ENCODE results near the gene EIF2S2. TPM values are rescaled to one million over a fixed set of nuclear protein-coding genes. Genes with fewer than 3 reads are reported as not detected.

EIF2S2 gene
- polyA plus RNA-seq, 3 donors, result 18.8 to 20.1 (median 18.9) TPM

- no peak overlapping the region for H3K27ac Mint-ChIP-seq
- no peak overlapping the region for H3K9ac ChIP-seq (ENCODE audit: insufficient read depth, low read length, poor library complexity, severe bottlenecking)
- H3K4me1 Mint-ChIP-seq, result peaks cover 13% of the 10 kb centered on the region
- H3K4me2 ChIP-seq (replicated peaks; ENCODE audit: extremely low read depth, low read length, poor library complexity, severe bottlenecking), result no peak overlapping the region
- no peaks in the 10 kb centered on the region for H3K36me3 Mint-ChIP-seq
- no peak overlapping the region for H3K4me3 Mint-ChIP-seq
- peaks cover 19% of the 10 kb centered on the region for H3K79me2 ChIP-seq (ENCODE audit: insufficient read depth, low read length)
- TF ChIP-seq, protein P1, sequence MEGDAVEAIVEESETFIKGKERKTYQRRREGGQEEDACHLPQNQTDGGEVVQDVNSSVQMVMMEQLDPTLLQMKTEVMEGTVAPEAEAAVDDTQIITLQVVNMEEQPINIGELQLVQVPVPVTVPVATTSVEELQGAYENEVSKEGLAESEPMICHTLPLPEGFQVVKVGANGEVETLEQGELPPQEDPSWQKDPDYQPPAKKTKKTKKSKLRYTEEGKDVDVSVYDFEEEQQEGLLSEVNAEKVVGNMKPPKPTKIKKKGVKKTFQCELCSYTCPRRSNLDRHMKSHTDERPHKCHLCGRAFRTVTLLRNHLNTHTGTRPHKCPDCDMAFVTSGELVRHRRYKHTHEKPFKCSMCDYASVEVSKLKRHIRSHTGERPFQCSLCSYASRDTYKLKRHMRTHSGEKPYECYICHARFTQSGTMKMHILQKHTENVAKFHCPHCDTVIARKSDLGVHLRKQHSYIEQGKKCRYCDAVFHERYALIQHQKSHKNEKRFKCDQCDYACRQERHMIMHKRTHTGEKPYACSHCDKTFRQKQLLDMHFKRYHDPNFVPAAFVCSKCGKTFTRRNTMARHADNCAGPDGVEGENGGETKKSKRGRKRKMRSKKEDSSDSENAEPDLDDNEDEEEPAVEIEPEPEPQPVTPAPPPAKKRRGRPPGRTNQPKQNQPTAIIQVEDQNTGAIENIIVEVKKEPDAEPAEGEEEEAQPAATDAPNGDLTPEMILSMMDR (IDR thresholded peaks at IDR 0.05), result no peak
- no peaks in the 10 kb centered on the region for H3K27me3 ChIP-seq (ENCODE audit: control insufficient read depth in 2 of 2, insufficient read depth in 2 of 2, low read length in 2 of 2)
- no peaks in the 10 kb centered on the region for H3K9me3 ChIP-seq (replicated peaks in 1 of 2; ENCODE audit: control insufficient read depth in 1 of 2, insufficient read depth in 1 of 2, low read length in 2 of 2)
- intact Hi-C loops (cut with micrococcal nuclease), result loop anchor here in 1 of 2 donors (10.0 kb wide), 1 partner anchor 120 kb away; the partner anchor contains the start of gene RALY
- H3K4me3 ChIP-seq (replicated peaks in 1 of 3; ENCODE audit: low read depth in 2 of 3, low read length in 3 of 3), result no peak overlapping the region
- no peak for DNase-seq
- peaks cover 0 to 5% (median 0%) of the 10 kb centered on the region in 3 donors for H3K27me3 Mint-ChIP-seq (ENCODE audit: low read depth in 3 of 3)
- H3K27ac ChIP-seq (ENCODE audit: low read depth in 1 of 2, low read length in 2 of 2), result no peak overlapping the region
- H3K36me3 ChIP-seq (replicated peaks in 1 of 2; ENCODE audit: control insufficient read depth in 1 of 2, insufficient read depth in 2 of 2, low read length in 2 of 2), result no peaks in the 10 kb centered on the region
- H3K4me1 ChIP-seq (ENCODE audit: control insufficient read depth in 1 of 2, insufficient read depth in 2 of 2, low read length in 2 of 2), result peaks cover 15 to 19% of the 10 kb centered on the region in 2 donors
- H2AFZ ChIP-seq (ENCODE audit: insufficient read depth, low read depth, low read length, poor library complexity, severe bottlenecking), result no peak overlapping the region
- H4K20me1 ChIP-seq (ENCODE audit: insufficient read depth, low read length), result peaks cover 17% of the 10 kb centered on the region
- no peaks in the 10 kb centered on the region for H3K9me3 Mint-ChIP-seq
Observed at GRCh38 chr20:34115232-34115631, 3.2 kb upstream of the EIF2S2 start.

DNA sequence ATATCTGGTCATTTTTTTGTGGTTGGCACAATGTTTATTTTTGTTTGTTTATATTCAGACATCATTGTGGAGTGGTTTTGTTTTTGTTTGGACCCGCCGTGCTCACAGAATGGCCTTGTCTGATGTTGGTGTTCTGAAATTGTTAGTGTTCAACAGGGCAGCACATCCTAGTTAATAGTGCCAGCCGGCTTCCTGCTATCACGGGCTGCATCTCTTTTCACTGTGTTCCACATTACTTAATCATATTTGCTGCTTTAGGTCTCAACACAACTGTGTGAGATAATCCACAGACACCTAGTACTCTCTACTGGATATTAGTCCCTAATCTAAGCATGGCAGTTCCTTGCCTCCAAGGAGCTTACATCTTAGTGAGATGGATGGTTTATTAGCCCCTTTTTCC, 2.8 kb upstream of the EIF2S2 start:
- H3K4me1 Mint-ChIP-seq, result peaks cover 16% of the 10 kb centered on the region
- no peak overlapping the region for H3K9ac ChIP-seq (ENCODE audit: insufficient read depth, low read length, poor library complexity, severe bottlenecking)
- no peak overlapping the region for H3K4me3 ChIP-seq (replicated peaks in 1 of 3; ENCODE audit: low read depth in 2 of 3, low read length in 3 of 3)
- TF ChIP-seq, protein P1 (IDR thresholded peaks at IDR 0.05), result no peak
- H3K9me3 ChIP-seq (replicated peaks in 1 of 2; ENCODE audit: control insufficient read depth in 1 of 2, insufficient read depth in 1 of 2, low read length in 2 of 2), result no peaks in the 10 kb centered on the region
- no peak for DNase-seq
- no peak overlapping the region for H3K4me2 ChIP-seq (replicated peaks; ENCODE audit: extremely low read depth, low read length, poor library complexity, severe bottlenecking)
- 93% methylated on average over 2 of the region's 4 CpGs for WGBS (ENCODE audit: insufficient coverage)
- peaks cover 0 to 5% (median 0%) of the 10 kb centered on the region in 3 donors for H3K27me3 Mint-ChIP-seq (ENCODE audit: low read depth in 3 of 3)
- H3K4me1 ChIP-seq (ENCODE audit: control insufficient read depth in 1 of 2, insufficient read depth in 2 of 2, low read length in 2 of 2), result peaks cover 19 to 23% of the 10 kb centered on the region in 2 donors
- intact Hi-C loops (cut with micrococcal nuclease), result loop anchor here (5.0 to 10.0 kb wide), 3 partner anchors 120 to 303 kb away; partner anchors contain the start of genes AHCY (in 1 of the 2), CHMP4B (in 1 of the 2) and RALY (in 1 of the 2)
- H4K20me1 ChIP-seq (ENCODE audit: insufficient read depth, low read length), result peaks cover 21% of the 10 kb centered on the region
- no peaks in the 10 kb centered on the region for H3K36me3 ChIP-seq (replicated peaks in 1 of 2; ENCODE audit: control insufficient read depth in 1 of 2, insufficient read depth in 2 of 2, low read length in 2 of 2)
- no peak overlapping the region for H3K4me3 Mint-ChIP-seq
- H3K27ac Mint-ChIP-seq, result no peak overlapping the region
- H3K27me3 ChIP-seq (ENCODE audit: control insufficient read depth in 2 of 2, insufficient read depth in 2 of 2, low read length in 2 of 2), result no peaks in the 10 kb centered on the region
- peaks cover 23% of the 10 kb centered on the region for H3K79me2 ChIP-seq (ENCODE audit: insufficient read depth, low read length)
- H2AFZ ChIP-seq (ENCODE audit: insufficient read depth, low read depth, low read length, poor library complexity, severe bottlenecking), result no peak overlapping the region
- H3K36me3 Mint-ChIP-seq, result no peaks in the 10 kb centered on the region
- H3K27ac ChIP-seq (ENCODE audit: low read depth in 1 of 2, low read length in 2 of 2), result no peak overlapping the region
- no peaks in the 10 kb centered on the region for H3K9me3 Mint-ChIP-seq

Measured in CD14-positive monocyte (primary cell).